Measurements from ENCODE around the gene PC.
"Not testable (repeated sequence)": the region's sequence is repeated elsewhere in the genome, so short reads cannot be mapped to it uniquely, and the experiment has no call there.

Gene PC, protein sequence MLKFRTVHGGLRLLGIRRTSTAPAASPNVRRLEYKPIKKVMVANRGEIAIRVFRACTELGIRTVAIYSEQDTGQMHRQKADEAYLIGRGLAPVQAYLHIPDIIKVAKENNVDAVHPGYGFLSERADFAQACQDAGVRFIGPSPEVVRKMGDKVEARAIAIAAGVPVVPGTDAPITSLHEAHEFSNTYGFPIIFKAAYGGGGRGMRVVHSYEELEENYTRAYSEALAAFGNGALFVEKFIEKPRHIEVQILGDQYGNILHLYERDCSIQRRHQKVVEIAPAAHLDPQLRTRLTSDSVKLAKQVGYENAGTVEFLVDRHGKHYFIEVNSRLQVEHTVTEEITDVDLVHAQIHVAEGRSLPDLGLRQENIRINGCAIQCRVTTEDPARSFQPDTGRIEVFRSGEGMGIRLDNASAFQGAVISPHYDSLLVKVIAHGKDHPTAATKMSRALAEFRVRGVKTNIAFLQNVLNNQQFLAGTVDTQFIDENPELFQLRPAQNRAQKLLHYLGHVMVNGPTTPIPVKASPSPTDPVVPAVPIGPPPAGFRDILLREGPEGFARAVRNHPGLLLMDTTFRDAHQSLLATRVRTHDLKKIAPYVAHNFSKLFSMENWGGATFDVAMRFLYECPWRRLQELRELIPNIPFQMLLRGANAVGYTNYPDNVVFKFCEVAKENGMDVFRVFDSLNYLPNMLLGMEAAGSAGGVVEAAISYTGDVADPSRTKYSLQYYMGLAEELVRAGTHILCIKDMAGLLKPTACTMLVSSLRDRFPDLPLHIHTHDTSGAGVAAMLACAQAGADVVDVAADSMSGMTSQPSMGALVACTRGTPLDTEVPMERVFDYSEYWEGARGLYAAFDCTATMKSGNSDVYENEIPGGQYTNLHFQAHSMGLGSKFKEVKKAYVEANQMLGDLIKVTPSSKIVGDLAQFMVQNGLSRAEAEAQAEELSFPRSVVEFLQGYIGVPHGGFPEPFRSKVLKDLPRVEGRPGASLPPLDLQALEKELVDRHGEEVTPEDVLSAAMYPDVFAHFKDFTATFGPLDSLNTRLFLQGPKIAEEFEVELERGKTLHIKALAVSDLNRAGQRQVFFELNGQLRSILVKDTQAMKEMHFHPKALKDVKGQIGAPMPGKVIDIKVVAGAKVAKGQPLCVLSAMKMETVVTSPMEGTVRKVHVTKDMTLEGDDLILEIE
- total RNA-seq = 3.9 to 7.7 (median 4.5) reads per million in 3 donors

DNA sequence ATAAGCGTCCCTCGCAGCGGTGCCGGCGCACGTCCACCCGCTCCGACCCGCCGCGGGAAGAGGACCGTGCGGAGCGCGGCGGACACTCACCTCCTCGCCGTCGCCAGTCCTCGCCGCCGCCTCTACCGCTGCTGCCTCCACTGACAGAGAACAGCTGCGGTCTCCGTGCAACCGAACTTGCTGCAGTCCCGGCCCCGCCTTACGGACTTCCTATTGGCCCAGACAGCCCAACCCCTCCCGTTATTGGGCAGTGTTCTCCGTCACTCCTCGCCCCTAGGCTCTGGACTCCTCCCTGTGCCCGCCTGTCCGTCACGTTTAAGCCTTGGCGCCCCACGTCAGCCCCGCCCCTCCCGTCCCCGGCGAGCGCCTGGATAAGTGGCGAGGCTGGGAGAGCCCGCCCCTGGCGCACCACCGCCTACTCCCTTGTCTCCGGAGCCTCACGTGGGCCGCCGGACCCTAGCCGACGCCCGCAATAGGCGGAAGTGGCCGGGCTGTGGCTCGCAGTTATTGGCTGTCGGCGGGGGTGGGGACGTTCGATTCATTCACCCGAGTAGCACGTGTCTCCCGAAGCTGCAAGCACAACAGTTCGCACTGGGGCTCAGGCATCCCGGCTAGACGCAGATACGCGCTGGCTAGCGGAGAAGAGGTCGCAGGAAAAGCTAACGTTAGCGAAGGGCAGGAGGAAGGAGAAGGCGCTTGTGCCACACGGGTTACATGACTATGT, at the start of gene PC:
Gene PC (minus strand): TSS at position 152 of the 724 bp plus-strand sequence. CDS start 86,224 bp downstream, outside the sequence.
- H3K36me3 ChIP-seq (ENCODE audit: control insufficient read depth, insufficient read depth, low read length) = no peaks in the 10 kb centered on the region
- peak within 1 kb of the TSS; percentile 74 for H3K4me3 ChIP-seq (ENCODE audit: insufficient read depth, low read depth, low read length, poor library complexity, severe bottlenecking)
- no peaks in the 10 kb centered on the region for H3K27me3 ChIP-seq (replicated peaks; ENCODE audit: control insufficient read depth, insufficient read depth, low read length, poor library complexity, severe bottlenecking)
- H3K27ac ChIP-seq (ENCODE audit: insufficient read depth, low read length, poor library complexity, severe bottlenecking) = no peak within 1 kb of the TSS
- H3K4me1 ChIP-seq (ENCODE audit: control insufficient read depth, insufficient read depth, low read length, poor library complexity, severe bottlenecking) = peaks cover 11% of the 10 kb centered on the region
- H3K9me3 ChIP-seq (ENCODE audit: control insufficient read depth, low read length) = no peaks in the 10 kb centered on the region
- DNase-seq = peak; percentile 93 to 96 (median 96)

- H3K27ac ChIP-seq (ENCODE audit: insufficient read depth, low read length, poor library complexity, severe bottlenecking) = no peak overlapping the region
- no peaks in the 10 kb centered on the region for H3K27me3 ChIP-seq (replicated peaks; ENCODE audit: control insufficient read depth, insufficient read depth, low read length, poor library complexity, severe bottlenecking)
- H3K4me1 ChIP-seq (ENCODE audit: control insufficient read depth, insufficient read depth, low read length, poor library complexity, severe bottlenecking) = no peaks in the 10 kb centered on the region
- no peak for DNase-seq
- H3K9me3 ChIP-seq (ENCODE audit: control insufficient read depth, low read length) = no peaks in the 10 kb centered on the region
- H3K4me3 ChIP-seq (ENCODE audit: insufficient read depth, low read depth, low read length, poor library complexity, severe bottlenecking) = no peak overlapping the region
- no peaks in the 10 kb centered on the region for H3K36me3 ChIP-seq (ENCODE audit: control insufficient read depth, insufficient read depth, low read length)
These were observed 48.9 kb upstream of the PC start for GRCh38 chr11:67007126-67007525.

DNA sequence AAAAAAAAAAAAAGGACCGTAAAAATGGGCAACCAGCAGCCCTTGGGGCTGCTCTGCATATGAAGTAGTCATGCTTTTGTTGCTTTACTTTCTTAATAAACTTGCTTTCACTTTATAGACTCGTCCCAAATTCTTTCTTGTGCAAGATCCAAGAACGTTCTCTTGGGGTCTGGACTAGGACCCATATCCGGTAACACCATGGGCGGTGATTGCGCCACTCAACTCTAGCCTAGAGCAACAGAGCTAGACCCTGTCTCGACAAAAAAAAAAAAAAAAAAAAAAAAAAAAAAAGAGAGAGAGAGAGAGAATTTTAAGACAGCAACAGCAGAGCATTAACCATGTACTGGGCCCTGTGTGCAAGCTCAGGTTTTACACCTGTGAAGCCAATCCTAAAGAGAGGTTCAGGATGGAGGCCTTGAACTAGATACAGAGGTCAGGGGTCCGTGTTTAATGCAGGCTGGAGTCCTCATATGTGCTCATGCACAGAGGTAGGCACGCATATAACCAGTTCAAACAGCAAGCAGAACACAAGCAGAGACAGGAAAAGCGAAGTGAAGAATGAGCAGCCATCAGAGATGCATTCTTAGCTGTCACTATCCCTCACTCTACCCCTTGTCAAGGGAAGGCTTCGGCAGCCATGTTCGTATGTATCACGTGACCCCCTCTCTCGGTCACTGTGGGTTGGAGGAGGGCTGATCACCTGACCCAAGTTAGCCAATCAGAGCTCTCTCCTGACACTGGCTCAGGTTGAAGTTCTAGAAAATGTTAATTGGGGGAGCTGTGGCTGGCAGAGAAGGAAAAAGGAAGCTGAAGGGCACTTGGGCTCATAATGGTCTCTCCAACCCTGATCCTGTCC, 48.1 kb upstream of the PC start:
- no peak for DNase-seq
- no peak overlapping the region for H3K4me3 ChIP-seq (ENCODE audit: insufficient read depth, low read depth, low read length, poor library complexity, severe bottlenecking)

GRCh38 chr11:67005200-67005599, 47.0 kb upstream of the PC start:
- not testable (repeated sequence) for DNase-seq; H3K27ac ChIP-seq (ENCODE audit: insufficient read depth, low read length, poor library complexity, severe bottlenecking); H3K4me1 ChIP-seq (ENCODE audit: control insufficient read depth, insufficient read depth, low read length, poor library complexity, severe bottlenecking); H3K27me3 ChIP-seq (replicated peaks; ENCODE audit: control insufficient read depth, insufficient read depth, low read length, poor library complexity, severe bottlenecking); H3K9me3 ChIP-seq (ENCODE audit: control insufficient read depth, low read length); H3K36me3 ChIP-seq (ENCODE audit: control insufficient read depth, insufficient read depth, low read length); H3K4me3 ChIP-seq (ENCODE audit: insufficient read depth, low read depth, low read length, poor library complexity, severe bottlenecking)

More for the DNA sequence above, 48.1 kb upstream of the PC start:
- Histone ChIP-seq H3K27ac (ENCODE audit: insufficient read depth, low read length, poor library complexity, severe bottlenecking) (no peak overlapping the region), H3K4me1 (ENCODE audit: control insufficient read depth, insufficient read depth, low read length, poor library complexity, severe bottlenecking) (no peaks in the 10 kb centered on the region), H3K9me3 (ENCODE audit: control insufficient read depth, low read length) (no peaks in the 10 kb centered on the region), H3K36me3 (ENCODE audit: control insufficient read depth, insufficient read depth, low read length) (no peaks in the 10 kb centered on the region), H3K27me3 (replicated peaks; ENCODE audit: control insufficient read depth, insufficient read depth, low read length, poor library complexity, severe bottlenecking) (no peaks in the 10 kb centered on the region)

DNA sequence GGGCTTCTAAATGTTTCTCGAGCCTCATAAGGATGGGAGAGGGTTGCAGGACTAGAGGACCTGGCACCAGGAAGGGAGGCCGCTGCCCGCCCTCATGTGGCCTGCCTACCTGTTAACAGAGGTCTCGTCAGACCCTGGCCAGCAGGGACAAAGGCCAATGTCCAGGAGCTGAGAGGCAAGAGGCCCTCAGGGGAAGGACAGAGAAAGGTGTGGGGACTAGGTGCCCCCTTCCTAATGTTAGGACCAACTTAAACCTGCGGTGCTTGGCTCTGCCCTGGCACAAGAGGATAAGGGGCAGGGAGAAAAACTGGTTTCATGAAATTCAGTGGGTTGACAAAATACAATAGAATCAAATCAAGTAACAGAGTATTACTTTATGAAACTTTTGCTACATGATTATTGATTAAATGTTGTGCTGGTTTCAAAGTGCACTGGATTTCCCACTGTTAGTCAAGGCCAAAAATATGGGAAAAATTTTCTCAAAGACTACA, 44.8 kb upstream of the PC start:
- no peaks in the 10 kb centered on the region for H3K4me1 ChIP-seq (ENCODE audit: control insufficient read depth, insufficient read depth, low read length, poor library complexity, severe bottlenecking)
- no peaks in the 10 kb centered on the region for H3K9me3 ChIP-seq (ENCODE audit: control insufficient read depth, low read length)
- no peak overlapping the region for H3K27ac ChIP-seq (ENCODE audit: insufficient read depth, low read length, poor library complexity, severe bottlenecking)
- H3K4me3 ChIP-seq (ENCODE audit: insufficient read depth, low read depth, low read length, poor library complexity, severe bottlenecking) = no peak overlapping the region
- no peaks in the 10 kb centered on the region for H3K36me3 ChIP-seq (ENCODE audit: control insufficient read depth, insufficient read depth, low read length)
- H3K27me3 ChIP-seq (replicated peaks; ENCODE audit: control insufficient read depth, insufficient read depth, low read length, poor library complexity, severe bottlenecking) = no peaks in the 10 kb centered on the region
- DNase-seq = no peak

- H3K27me3 ChIP-seq (replicated peaks; ENCODE audit: control insufficient read depth, insufficient read depth, low read length, poor library complexity, severe bottlenecking) = no peaks in the 10 kb centered on the region
- no peaks in the 10 kb centered on the region for H3K4me1 ChIP-seq (ENCODE audit: control insufficient read depth, insufficient read depth, low read length, poor library complexity, severe bottlenecking)
- no peak for DNase-seq
- H3K36me3 ChIP-seq (ENCODE audit: control insufficient read depth, insufficient read depth, low read length) = no peaks in the 10 kb centered on the region
- no peaks in the 10 kb centered on the region for H3K9me3 ChIP-seq (ENCODE audit: control insufficient read depth, low read length)
- no peak overlapping the region for H3K27ac ChIP-seq (ENCODE audit: insufficient read depth, low read length, poor library complexity, severe bottlenecking)
- no peak overlapping the region for H3K4me3 ChIP-seq (ENCODE audit: insufficient read depth, low read depth, low read length, poor library complexity, severe bottlenecking)
These were observed 44.2 kb upstream of the PC start for GRCh38 chr11:67002297-67002913.

DNA sequence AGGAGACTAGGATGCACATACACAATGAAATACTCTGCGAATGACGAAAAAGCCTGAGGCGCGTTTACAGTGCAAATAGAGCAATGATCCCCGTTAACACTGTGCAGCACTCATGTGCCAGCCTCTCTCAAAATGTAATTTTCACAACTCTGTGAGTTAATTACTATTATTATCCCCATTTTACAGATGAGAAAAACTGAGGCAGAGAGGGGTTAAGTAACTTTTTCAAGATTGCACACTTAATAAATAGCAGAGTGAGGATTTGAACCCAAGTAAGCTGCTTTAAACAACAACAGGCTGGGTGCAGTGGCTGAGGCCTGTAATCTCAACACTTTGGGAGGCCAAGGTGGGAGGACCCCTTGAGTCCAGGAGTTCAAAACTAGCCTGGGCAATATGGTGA, 43.1 kb upstream of the PC start:
- DNase-seq = no peak
- H3K27ac ChIP-seq (ENCODE audit: insufficient read depth, low read length, poor library complexity, severe bottlenecking) = no peak overlapping the region
- H3K9me3 ChIP-seq (ENCODE audit: control insufficient read depth, low read length) = no peaks in the 10 kb centered on the region
- no peaks in the 10 kb centered on the region for H3K36me3 ChIP-seq (ENCODE audit: control insufficient read depth, insufficient read depth, low read length)
- H3K27me3 ChIP-seq (replicated peaks; ENCODE audit: control insufficient read depth, insufficient read depth, low read length, poor library complexity, severe bottlenecking) = no peaks in the 10 kb centered on the region
- H3K4me3 ChIP-seq (ENCODE audit: insufficient read depth, low read depth, low read length, poor library complexity, severe bottlenecking) = no peak overlapping the region
- no peaks in the 10 kb centered on the region for H3K4me1 ChIP-seq (ENCODE audit: control insufficient read depth, insufficient read depth, low read length, poor library complexity, severe bottlenecking)

DNA sequence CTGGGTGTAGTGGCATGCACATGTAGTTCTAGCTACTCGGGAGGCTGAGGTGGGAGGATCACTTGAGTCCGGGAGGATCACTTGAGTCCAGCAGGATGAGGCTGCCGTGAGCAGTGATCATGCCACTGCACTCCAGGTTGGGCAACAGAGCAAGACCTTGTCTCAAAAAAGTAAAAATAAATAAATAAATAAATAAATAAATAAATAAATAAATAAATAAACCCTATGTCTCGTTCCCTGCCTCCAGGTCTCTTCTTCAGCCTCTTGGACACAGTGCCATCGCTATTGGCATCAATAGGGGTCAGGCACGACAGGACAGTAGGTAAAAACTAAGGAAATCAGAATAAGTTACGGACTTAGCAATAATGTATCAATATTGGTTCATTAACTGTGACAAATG, 41.4 kb upstream of the PC start:
- Histone ChIP-seq H3K9me3 (ENCODE audit: control insufficient read depth, low read length) (no peaks in the 10 kb centered on the region), H3K27me3 (replicated peaks; ENCODE audit: control insufficient read depth, insufficient read depth, low read length, poor library complexity, severe bottlenecking) (no peaks in the 10 kb centered on the region), H3K36me3 (ENCODE audit: control insufficient read depth, insufficient read depth, low read length) (no peaks in the 10 kb centered on the region), H3K4me3 (ENCODE audit: insufficient read depth, low read depth, low read length, poor library complexity, severe bottlenecking) (no peak overlapping the region), H3K27ac (ENCODE audit: insufficient read depth, low read length, poor library complexity, severe bottlenecking) (no peak overlapping the region), H3K4me1 (ENCODE audit: control insufficient read depth, insufficient read depth, low read length, poor library complexity, severe bottlenecking) (no peaks in the 10 kb centered on the region)
- no peak for DNase-seq

Measured in effector memory CD4-positive, alpha-beta T cell (primary cell).